Measurements from ENCODE around the gene RNF126. TPM values are rescaled to one million over a fixed set of nuclear protein-coding genes. Genes with fewer than 3 reads are reported as not detected.

The RNF126 gene
- total RNA-seq, 3 donors from 2014 or later, result 47.5 to 69.1 (median 62.0) TPM

DNA sequence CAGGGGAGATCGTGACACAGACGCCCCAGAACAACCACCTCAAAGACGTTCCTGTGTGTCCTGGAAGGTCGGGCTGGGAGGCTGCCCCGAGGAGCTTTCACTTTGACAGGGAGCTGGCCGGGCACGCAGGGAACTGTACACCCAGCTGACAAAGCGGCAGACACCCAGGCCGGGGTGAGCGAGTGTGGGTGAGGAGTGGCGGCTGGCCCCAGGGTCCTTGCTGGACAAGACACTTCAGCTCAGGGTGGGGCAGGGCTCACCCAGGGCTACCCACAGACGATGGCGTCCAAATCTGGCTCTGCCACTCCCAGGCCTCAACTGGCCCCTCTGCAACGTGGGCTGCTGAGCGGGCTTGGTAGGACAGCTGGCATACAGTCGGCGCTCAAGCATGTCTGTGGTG lies 21.3 kb downstream of the RNF126 start:
- no peak overlapping the region for H3K4me3 ChIP-seq
- H3K36me3 ChIP-seq (ENCODE audit: low read depth), result no peaks in the 10 kb centered on the region
- DNase-seq, result no peak
- H3K9me3 ChIP-seq, result no peaks in the 10 kb centered on the region
- peaks cover 17% of the 10 kb centered on the region for H3K4me1 ChIP-seq (ENCODE audit: low read depth)
- TF ChIP-seq, protein P1, sequence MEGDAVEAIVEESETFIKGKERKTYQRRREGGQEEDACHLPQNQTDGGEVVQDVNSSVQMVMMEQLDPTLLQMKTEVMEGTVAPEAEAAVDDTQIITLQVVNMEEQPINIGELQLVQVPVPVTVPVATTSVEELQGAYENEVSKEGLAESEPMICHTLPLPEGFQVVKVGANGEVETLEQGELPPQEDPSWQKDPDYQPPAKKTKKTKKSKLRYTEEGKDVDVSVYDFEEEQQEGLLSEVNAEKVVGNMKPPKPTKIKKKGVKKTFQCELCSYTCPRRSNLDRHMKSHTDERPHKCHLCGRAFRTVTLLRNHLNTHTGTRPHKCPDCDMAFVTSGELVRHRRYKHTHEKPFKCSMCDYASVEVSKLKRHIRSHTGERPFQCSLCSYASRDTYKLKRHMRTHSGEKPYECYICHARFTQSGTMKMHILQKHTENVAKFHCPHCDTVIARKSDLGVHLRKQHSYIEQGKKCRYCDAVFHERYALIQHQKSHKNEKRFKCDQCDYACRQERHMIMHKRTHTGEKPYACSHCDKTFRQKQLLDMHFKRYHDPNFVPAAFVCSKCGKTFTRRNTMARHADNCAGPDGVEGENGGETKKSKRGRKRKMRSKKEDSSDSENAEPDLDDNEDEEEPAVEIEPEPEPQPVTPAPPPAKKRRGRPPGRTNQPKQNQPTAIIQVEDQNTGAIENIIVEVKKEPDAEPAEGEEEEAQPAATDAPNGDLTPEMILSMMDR (IDR thresholded peaks at IDR 0.05), result no peak
- intact Hi-C loops (cut with DNase I, micrococcal nuclease), result no loop called here
- no peak for ATAC-seq

DNA sequence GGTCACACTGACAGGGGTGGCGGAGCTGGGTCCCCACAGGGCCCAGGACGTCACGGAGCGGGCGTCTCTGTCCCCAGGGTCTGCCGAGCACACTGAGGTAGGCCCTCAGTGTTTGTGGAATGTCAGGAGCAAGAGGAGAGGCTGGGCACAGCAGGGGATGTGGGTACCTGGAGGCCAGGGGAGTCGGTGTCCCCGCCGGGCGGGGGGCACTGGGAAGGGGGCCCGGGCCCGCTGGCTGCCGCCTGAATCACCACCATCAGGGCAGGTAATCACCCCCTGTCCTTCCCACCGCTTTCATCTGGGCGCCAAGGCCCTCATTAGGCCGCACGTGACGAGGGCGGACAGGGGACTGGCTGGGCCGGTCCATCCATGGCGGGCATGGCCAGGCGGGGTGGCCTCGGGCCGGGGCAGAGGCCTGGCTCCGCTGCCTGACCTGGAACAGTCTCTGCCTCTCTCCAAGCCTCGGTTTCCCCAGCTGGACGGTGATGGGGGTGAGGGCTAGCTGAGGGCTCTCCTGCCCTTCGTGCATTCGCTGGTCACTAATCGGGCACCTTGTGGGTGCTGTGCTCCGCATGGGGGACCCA lies 22.3 kb downstream of the RNF126 start:
- peaks cover 17% of the 10 kb centered on the region for H3K4me1 ChIP-seq (ENCODE audit: low read depth)
- H3K4me3 ChIP-seq, result no peak overlapping the region
- no peak for DNase-seq
- no peaks in the 10 kb centered on the region for H3K9me3 ChIP-seq
- no peaks in the 10 kb centered on the region for H3K36me3 ChIP-seq (ENCODE audit: low read depth)
- intact Hi-C loops (cut with DNase I, micrococcal nuclease), result no loop called here
- ATAC-seq, result no peak
- TF ChIP-seq, protein P1 (IDR thresholded peaks at IDR 0.05), result no peak

DNA sequence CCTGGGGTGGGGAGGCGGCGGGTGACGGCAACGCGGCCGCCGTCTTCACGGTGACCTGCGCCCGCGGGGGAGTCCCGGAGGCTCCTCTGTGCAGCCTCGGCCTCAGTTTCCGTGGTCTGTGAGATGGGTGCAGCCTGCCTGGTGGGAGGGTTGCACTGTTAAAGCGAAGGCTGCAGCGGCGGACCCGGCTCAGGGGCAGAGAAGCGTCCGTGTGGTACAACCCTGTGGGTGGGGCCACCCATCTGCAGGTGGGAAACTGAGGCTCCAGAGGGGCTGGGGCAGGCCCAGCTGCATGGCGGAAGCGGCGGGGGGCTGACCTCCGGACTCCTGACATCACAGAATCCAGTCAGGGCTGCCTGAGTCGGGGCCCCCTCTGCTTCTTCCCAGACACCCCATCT lies 22.9 kb downstream of the RNF126 start:
- intact Hi-C loops (cut with DNase I, micrococcal nuclease), result no loop called here
- Histone ChIP-seq H3K36me3 (ENCODE audit: low read depth) (no peaks in the 10 kb centered on the region), H3K4me3 (no peak overlapping the region), H3K9me3 (no peaks in the 10 kb centered on the region), H3K4me1 (ENCODE audit: low read depth) (peaks cover 17% of the 10 kb centered on the region)
- ATAC-seq (no peak), DNase-seq (no peak)
- TF ChIP-seq, protein P1 (IDR thresholded peaks at IDR 0.05), result no peak

DNA sequence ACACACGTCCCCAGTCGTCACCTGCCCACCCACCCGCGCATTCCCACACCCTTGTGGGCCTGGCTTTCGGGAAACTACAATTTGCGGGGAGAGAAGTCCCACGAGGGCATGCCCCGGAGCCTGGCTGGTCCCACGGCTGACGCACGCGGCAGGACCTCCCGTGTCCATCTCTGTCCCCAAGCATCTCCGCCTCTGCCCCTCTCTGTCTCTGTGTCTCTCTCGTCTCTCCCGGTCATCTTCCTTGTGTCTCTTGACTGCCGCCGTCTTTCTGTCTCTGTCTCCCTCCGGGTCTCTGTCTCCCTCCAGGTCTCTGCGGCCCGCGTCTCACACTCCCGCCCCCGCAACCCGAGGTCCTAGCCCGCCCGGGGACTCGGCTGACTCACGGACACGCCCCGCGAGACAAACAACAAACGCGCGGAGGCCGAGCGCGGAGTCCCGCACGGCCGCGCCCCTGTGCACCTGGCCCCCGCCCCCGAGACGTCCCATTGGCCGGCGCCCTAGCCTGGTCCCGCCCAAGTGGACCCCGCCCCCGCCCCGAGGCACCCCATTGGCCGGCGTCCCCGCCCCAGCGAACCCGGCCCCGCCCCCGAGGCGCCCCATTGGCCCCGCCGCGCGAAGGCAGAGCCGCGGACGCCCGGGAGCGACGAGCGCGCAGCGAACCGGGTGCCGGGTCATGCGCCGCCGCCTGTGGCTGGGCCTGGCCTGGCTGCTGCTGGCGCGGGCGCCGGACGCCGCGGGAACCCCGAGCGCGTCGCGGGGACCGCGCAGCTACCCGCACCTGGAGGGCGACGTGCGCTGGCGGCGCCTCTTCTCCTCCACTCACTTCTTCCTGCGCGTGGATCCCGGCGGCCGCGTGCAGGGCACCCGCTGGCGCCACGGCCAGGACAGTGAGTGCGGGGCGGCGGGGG lies 23.5 kb downstream of the RNF126 start, which contains the start of gene FGF22:
TSS of gene FGF22 (plus strand) at position 627 of the 908 bp plus-strand sequence. CDS start at position 674, 47 bp downstream.
- peak; percentile 94 to 98 (median 97) for DNase-seq
- peak; percentile 96 for ATAC-seq
- TF ChIP-seq, protein P1 (IDR thresholded peaks at IDR 0.05), result no peak
- Histone ChIP-seq H3K36me3 (ENCODE audit: low read depth) (no peaks in the 10 kb centered on the region), H3K4me3 (no peak within 1 kb of the TSS), H3K4me1 (ENCODE audit: low read depth) (peaks cover 17% of the 10 kb centered on the region), H3K9me3 (no peaks in the 10 kb centered on the region)
- intact Hi-C loops (cut with DNase I, micrococcal nuclease), result no loop called here

DNA sequence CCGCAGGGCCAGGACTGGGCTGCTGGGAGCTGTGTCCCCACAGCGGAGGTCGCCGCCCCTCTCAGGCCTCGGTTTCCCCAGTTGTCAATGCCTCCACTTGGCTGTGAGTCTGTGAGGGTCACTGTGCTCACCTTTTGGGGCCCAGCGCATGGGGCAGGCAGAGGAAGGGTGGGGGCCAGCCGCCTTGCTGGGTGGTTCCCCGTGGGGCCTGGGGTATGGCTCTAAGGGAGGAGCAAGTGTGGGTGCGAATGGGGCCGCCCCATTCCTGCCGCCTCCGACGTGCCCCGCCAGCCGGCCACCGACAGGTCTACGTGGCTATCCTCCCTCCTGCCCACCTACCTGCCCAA lies 24.1 kb downstream of the RNF126 start:
- TF ChIP-seq, protein P1 (IDR thresholded peaks at IDR 0.05), result no peak
- no peaks in the 10 kb centered on the region for H3K36me3 ChIP-seq (ENCODE audit: low read depth)
- H3K4me1 ChIP-seq (ENCODE audit: low read depth), result peaks cover 23% of the 10 kb centered on the region
- DNase-seq (no peak), ATAC-seq (no peak)
- no peak overlapping the region for H3K4me3 ChIP-seq
- H3K9me3 ChIP-seq, result no peaks in the 10 kb centered on the region
- intact Hi-C loops (cut with DNase I, micrococcal nuclease), result no loop called here

All from mucosa of descending colon (tissue), 3 donors.